Fibroblast of upper back skin (primary cell): Measurements from ENCODE around the gene STRA6.

Experiments used
- DNase-seq: peaks from one replicate; pipeline ENCODE4 v3.0.0-alpha.2; 2013

STRA6 gene

GRCh38 chr15:74227968-74228722, 25.6 kb upstream of the STRA6 start:
- no peak for DNase-seq

DNA sequence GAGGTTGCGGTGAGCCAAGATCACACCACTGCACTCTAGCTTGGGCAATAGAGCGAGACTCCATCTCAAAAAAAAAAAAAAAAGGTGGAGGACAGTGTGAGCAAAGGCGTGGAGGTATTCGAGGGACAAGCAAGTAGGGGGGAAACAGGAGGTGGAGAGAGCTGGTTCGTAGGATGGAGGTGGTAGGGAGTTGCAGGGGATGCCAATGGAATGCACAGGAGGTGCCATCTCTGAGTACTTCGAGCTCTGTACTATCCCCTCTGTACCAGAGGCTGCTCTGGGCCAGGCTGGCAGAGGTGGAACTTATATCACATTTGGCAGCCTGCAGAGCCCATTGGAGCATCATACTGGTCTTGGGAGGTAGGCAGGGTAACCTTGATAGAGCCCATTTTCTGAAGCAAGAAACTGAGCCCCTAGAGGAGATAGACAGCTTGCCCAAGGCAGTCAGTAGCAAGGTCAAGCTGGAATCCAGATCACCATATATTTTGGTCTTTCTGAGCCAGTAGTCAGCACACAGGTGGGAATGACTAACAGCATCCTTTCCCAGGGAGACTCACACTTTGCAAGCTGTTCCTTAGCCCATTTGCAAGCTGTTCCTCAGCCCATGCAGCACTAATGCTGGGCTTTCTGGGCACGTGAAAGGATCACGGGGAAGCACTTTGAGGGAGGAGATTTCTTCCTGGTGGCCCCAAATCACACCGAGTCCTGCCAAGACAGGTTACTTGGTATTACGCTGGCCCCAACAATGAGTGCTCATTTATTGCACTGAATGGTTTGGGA, 24.4 kb upstream of the STRA6 start:
- no peak for DNase-seq

- DNase-seq: no peak
Observed at GRCh38 chr15:74225928-74226327, 23.3 kb upstream of the STRA6 start.

DNA sequence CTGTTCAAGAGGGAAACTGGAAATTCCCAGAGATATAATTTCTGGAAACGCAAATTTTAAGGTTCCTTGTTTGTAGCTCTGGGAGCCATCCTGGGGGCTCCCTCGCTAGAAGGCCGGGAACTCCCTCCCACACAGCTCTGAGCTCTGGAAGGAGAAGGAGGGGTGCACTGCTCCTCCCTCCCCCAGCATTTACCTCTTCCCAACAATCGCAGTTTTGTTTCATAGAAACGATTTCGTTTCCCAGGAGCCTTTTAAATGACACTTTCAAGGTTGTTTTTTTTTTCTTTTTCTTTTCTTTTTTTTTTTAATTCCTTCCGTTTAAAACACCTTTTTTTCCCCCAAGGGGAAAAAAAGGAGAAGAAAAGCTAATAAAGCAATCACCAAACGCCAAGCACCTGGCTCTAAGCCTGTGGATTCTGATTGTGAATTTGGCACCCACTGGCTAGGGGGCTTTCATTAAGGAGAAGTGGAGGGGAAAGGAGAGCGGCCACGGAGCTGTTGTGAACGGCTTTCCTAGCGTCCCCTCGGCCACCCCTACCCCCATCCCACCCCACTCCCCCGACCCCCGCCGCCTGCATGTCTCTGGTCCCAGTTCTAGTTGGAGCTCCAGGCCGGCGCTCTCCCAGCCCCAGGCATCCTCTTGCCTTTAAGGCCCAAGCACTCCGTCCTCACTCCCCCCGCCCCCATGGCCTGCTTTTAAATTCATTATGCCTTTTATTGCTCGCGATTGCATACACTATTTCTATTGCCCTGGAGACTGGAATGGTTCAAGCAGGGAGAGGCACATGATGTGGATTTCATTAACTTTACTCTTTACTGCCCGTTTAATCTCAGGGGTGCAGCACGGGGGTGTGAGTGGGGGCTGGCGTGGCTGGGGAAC, 19.9 kb upstream of the STRA6 start:
- DNase-seq: no peak

DNA sequence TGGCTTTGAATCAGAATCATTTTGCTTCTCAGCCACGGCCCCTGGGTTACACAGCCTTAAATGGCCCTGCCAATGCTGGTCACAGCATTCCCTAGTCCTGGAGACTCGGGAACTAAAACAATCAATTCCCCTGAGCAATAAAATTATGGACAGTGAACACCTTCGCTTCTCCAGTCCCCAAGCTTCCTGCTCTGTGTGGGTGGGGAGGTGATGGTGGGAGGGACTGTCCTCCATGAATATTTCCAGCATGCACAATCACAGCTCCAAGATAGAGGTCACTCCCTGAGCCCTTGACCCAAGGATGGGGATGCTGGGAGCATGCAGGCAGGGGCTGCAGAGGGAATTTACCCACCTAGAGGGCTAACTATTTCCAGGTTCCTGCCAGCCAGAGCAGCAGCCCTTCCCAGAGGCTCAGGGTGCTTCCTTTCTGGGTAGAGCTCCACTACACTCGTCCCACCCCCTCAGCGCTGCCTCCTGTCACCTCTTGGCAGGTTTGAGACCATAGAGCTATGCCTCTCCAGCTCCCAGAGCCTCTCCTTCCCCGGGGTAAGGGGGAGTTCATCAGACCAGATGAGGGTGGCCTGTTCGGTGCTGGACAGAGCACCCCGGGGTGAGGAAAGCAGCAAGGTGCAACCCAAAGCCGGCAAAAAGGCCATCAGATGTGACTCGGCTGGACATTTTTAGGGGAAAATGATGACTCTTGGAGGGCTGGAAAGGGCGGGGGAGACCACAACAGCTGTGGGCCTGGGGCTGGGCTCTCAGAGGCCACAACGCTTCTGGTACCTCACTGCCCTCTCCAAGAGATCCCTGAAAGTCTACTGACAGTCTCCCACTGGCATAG, 19.0 kb upstream of the STRA6 start:
- DNase-seq: no peak

DNA sequence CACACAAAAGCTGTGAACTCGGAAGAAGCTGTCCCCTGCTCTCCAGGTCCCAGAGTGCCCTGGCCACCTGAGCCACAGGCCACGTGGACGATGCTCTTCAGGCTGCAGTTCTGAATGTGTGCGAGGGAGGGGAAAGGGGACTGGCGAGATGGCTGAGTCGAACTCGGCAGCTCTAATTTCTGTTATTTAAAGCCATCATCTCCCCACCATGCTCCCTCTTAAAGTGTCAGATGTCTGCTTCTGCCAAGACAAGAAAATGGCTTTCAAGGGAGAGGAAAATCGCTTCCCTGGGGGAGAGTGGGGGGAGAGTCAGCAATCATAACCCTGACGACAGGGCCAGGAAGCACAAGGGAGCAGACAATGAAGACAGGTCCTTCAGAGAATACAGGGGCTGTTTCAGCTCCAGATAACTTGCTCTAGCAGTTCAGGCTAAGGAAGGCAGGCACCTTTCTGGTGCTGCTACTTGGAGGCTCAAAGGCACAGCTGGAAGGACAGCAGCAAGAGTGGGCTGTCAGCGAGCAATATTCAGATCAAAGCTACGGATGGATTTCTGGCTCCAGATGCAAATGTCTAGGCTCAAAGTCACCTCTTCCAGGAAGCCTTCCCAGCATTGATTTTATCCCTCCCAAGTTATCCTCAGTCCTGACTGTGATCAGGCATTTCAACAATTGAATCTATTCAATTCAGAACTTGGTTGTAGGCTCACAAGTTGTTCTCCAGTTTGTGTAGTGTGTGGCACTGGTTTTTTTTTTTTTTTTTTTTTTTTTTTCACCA, 18.1 kb upstream of the STRA6 start:
- DNase-seq: no peak

- no peak for DNase-seq
Observed at GRCh38 chr15:74217907-74218885, 15.6 kb upstream of the STRA6 start.

DNA sequence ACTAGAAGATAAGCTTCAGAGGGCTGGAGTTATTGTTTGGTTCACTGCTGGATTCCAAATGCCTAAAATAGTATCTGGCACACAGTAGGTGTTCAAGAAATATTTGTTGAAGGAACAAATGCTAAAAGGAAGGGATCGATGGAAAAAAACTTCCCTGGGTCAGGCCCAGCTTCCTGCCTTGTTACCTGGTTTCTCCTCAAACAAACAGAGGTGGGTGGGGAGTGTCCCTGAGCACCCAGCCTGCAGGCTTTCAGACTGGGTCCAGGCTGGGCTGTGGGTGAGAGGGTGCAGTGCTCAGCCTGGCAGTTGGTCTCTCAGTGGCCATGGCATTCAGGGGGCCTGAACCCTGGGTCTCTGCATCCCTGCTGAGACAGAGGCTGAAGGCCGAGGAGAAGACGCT, 14.4 kb upstream of the STRA6 start:
- DNase-seq: no peak

DNA sequence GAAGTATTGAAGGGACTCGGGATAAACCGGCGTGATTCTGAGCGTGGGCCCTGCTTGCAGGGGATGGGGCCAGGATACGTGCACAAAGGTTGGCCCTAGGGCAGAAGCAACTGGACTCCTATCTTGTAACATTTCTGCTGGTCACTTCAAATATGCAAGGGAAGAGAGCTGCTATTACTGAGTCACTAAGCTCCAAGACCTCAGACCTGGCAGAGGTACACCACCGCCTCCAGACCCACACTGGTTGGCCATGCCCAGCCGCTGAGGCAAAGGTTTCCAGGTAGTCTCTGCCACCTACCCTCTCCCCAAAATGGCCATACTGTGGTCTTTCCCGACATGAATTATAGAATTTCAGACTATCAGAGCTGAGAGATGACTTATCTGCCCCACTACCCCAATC, 13.4 kb upstream of the STRA6 start:
- no peak for DNase-seq

GRCh38 chr15:74214324-74215021, 11.9 kb upstream of the STRA6 start:
- no peak for DNase-seq

GRCh38 chr15:74213858-74214284, 11.3 kb upstream of the STRA6 start:
- no peak for DNase-seq

- no peak for DNase-seq
Observed at GRCh38 chr15:74212494-74212893, 9.9 kb upstream of the STRA6 start.

GRCh38 chr15:74211656-74212055, 9.1 kb upstream of the STRA6 start:
- no peak for DNase-seq

GRCh38 chr15:74210729-74211128, 8.1 kb upstream of the STRA6 start:
- DNase-seq: no peak

GRCh38 chr15:74209997-74210671, 7.5 kb upstream of the STRA6 start:
- peak; percentile 96 for DNase-seq

DNA sequence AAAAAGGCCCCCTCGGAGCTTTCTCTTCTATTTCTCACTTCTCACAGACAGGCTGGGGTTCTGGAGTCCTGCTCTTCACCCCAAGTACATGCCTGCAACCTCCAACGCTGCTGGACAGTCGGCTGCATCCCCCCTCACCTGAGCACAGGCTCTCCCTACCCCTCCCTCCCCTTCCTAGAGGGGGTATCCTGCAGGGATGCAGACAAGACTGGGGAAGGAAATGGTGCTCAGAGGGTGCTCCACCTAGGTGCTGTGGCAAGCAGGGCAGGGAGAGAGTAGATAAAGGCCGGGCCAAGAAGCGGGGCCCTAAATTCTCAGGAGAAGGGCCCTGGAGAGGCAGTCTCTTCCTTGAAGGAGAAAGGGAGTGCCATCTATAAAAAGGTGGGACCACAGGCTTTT, 7.0 kb upstream of the STRA6 start:
- no peak for DNase-seq

GRCh38 chr15:74208901-74209559, 6.4 kb upstream of the STRA6 start:
- peak; percentile 93 for DNase-seq

DNA sequence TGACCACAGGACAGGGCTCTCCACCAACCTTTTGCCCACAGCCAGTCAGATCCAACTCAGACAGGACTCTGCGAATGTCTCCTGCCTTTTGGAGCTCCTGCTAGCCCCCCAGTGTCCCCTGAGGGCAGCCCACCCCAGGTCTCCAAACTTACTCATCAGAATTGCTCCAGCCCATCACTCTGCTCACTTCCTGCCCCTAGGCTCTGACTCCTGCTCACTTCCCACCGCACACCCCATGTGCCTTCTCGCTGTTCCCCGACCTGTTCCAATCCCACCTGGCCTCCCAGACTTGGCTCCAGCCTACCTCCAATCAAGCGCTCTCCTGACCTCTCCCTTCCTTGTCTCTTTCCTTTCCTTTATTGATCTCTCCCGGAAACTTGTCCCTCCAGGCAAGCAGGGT, 5.9 kb upstream of the STRA6 start:
- DNase-seq: no peak
